DOHH2 (cell line): Measurements from ENCODE around the gene CSMD2.
"Not testable (repeated sequence)": the region's sequence is repeated elsewhere in the genome, so short reads cannot be mapped to it uniquely, and the experiment has no call there.

Experiments
- H3F3A ChIP-seq: fragments of 200-600 bp; sonication (generic), shearing (Covaris generic); 2 replicates; pipeline ENCODE4 v1.6.0; 2016; ENCODE audit warnings: antibody characterized with exemption, mild to moderate bottlenecking; ENCODE audit not compliant: control insufficient read depth, insufficient read depth
- H3K27ac ChIP-seq: fragments of 200-600 bp; sonication (generic); 2 replicates; pipeline ENCODE4 v1.5.1; 2014; ENCODE audit warnings: low read depth, mild to moderate bottlenecking, low read length, moderate library complexity
- H3K27me3 ChIP-seq: fragments of 200-600 bp; sonication (generic); 2 replicates; pipeline ENCODE4 v1.6.1; 2014; ENCODE audit warnings: mild to moderate bottlenecking, low read length, mixed read lengths; ENCODE audit not compliant: control insufficient read depth
- H3K36me3 ChIP-seq: fragments of 200-600 bp; sonication (generic); 2 replicates; pipeline ENCODE4 v1.6.1; 2014; ENCODE audit warnings: mild to moderate bottlenecking, low read length, moderate library complexity, mixed read lengths; ENCODE audit not compliant: control insufficient read depth
- H3K4me1 ChIP-seq: fragments of 200-600 bp; sonication (generic); 2 replicates; pipeline ENCODE4 v1.6.1; 2014; ENCODE audit warnings: mild to moderate bottlenecking, low read length, mixed read lengths; ENCODE audit not compliant: control insufficient read depth
- H3K4me2 ChIP-seq: fragments of 200-600 bp; sonication (generic); 2 replicates; pipeline ENCODE4 v1.6.0; 2014; ENCODE audit warnings: mild to moderate bottlenecking, low read length, moderate library complexity
- H3K4me3 ChIP-seq: fragments of 200-600 bp; sonication (generic); 2 replicates; pipeline ENCODE4 v1.5.1; 2014; ENCODE audit warnings: mild to moderate bottlenecking, low read length, mixed read lengths
- H3K79me2 ChIP-seq: fragments of 200-600 bp; sonication (generic); 2 replicates; pipeline ENCODE4 v1.6.1; 2014; ENCODE audit warnings: mild to moderate bottlenecking, low read length, mixed read lengths; ENCODE audit not compliant: control insufficient read depth
- H3K9me2 ChIP-seq: fragments of 200-600 bp; sonication (generic); replicated peaks from 2 replicates; pipeline ENCODE4 v1.6.1; 2014; ENCODE audit warnings: mild to moderate bottlenecking, low read length, mixed read lengths; ENCODE audit not compliant: control insufficient read depth
- H3K9me3 ChIP-seq: fragments of 200-600 bp; sonication (generic); 2 replicates; pipeline ENCODE4 v1.6.1; 2014; ENCODE audit warnings: antibody characterized with exemption, low read length, mixed read lengths; ENCODE audit not compliant: control insufficient read depth, insufficient read depth
- H4K20me1 ChIP-seq: fragments of 200-600 bp; sonication (generic); 2 replicates; pipeline ENCODE4 v1.6.0; 2014; ENCODE audit warnings: low read depth, mild to moderate bottlenecking, antibody characterized with exemption, low read length, moderate library complexity; ENCODE audit not compliant: control insufficient read depth, insufficient read depth
- CTCF ChIP-seq: fragments of 200-600 bp; sonication (generic); IDR thresholded peaks from one replicate; pipeline ENCODE4 v1.5.1; 2014; ENCODE audit warnings: antibody characterized with exemption, mild to moderate bottlenecking, low read depth, low read length; ENCODE audit not compliant: poor library complexity, severe bottlenecking
- EZH2phosphoT487 ChIP-seq: fragments of 200-600 bp; sonication (generic); IDR thresholded peaks from 2 replicates; pipeline ENCODE4 v1.6.1; 2017; ENCODE audit warnings: borderline replicate concordance, mild to moderate bottlenecking, antibody characterized with exemption, low read length, moderate library complexity, mixed read lengths

CSMD2 gene

GRCh38 chr1:33512226-33513011 lies 652.6 kb downstream of the CSMD2 start:
- no peak overlapping the region for H3K4me3 ChIP-seq
- no peaks in the 10 kb centered on the region for H3K79me2 ChIP-seq
- H3K4me1 ChIP-seq, result no peaks in the 10 kb centered on the region
- H3F3A ChIP-seq, result no peaks in the 10 kb centered on the region
- no peak for TF ChIP-seq CTCF
- TF ChIP-seq EZH2phosphoT487, result no peak
- no peaks in the 10 kb centered on the region for H4K20me1 ChIP-seq
- no peak overlapping the region for H3K27ac ChIP-seq
- no peaks in the 10 kb centered on the region for H3K27me3 ChIP-seq
- no peaks in the 10 kb centered on the region for H3K36me3 ChIP-seq
- no peaks in the 10 kb centered on the region for H3K9me2 ChIP-seq
- no peaks in the 10 kb centered on the region for H3K9me3 ChIP-seq
- no peak overlapping the region for H3K4me2 ChIP-seq

- H3K27ac ChIP-seq, H3F3A ChIP-seq, H3K9me3 ChIP-seq, H3K36me3 ChIP-seq, H3K4me2 ChIP-seq, H3K4me1 ChIP-seq, H3K4me3 ChIP-seq, H3K9me2 ChIP-seq, H4K20me1 ChIP-seq, H3K27me3 ChIP-seq, H3K79me2 ChIP-seq: not testable (repeated sequence)
Observed at GRCh38 chr1:33509276-33509675, 655.8 kb downstream of the CSMD2 start.

- Histone ChIP-seq H3K27me3 (no peaks in the 10 kb centered on the region), H3K4me2 (no peak overlapping the region), H3K27ac (no peak overlapping the region), H3K4me1 (no peaks in the 10 kb centered on the region), H4K20me1 (no peaks in the 10 kb centered on the region), H3K79me2 (no peaks in the 10 kb centered on the region), H3K4me3 (no peak overlapping the region), H3K9me3 (no peaks in the 10 kb centered on the region), H3K36me3 (no peaks in the 10 kb centered on the region), H3K9me2 (no peaks in the 10 kb centered on the region), H3F3A (no peaks in the 10 kb centered on the region)
- TF ChIP-seq CTCF (no peak), EZH2phosphoT487 (no peak)
Observed at GRCh38 chr1:33508151-33508550, 656.9 kb downstream of the CSMD2 start.

GRCh38 chr1:33507661-33508060 lies 657.4 kb downstream of the CSMD2 start:
- Histone ChIP-seq H3K36me3 (no peaks in the 10 kb centered on the region), H3K27ac (no peak overlapping the region), H3K79me2 (no peaks in the 10 kb centered on the region), H3K9me3 (no peaks in the 10 kb centered on the region), H4K20me1 (no peaks in the 10 kb centered on the region), H3K4me2 (no peak overlapping the region), H3K4me1 (no peaks in the 10 kb centered on the region), H3K4me3 (no peak overlapping the region), H3K27me3 (no peaks in the 10 kb centered on the region), H3F3A (no peaks in the 10 kb centered on the region), H3K9me2 (no peaks in the 10 kb centered on the region)
- TF ChIP-seq CTCF (no peak), EZH2phosphoT487 (no peak)
